Measurements from ENCODE around the gene CST7. TPM values are rescaled to one million over a fixed set of nuclear protein-coding genes. Genes with fewer than 3 reads are reported as not detected.

The CST7 gene
- total RNA-seq, 1 donor from 2014 or later = 0.66 TPM

GRCh38 chr20:24958506-24959385 is 9.7 kb downstream of the CST7 start:
- no peak for DNase-seq
- TF ChIP-seq CTCF (IDR thresholded peaks at IDR 0.05; ENCODE audit: borderline replicate concordance) = no peak
- Histone ChIP-seq H3K36me3 (peaks cover 35% of the 10 kb centered on the region), H3K9me3 (replicated peaks) (no peaks in the 10 kb centered on the region), H3K27ac (replicated peaks) (no peak overlapping the region), H3K27me3 (ENCODE audit: low read depth) (no peaks in the 10 kb centered on the region), H3K4me3 (no peak overlapping the region), H3K4me1 (peaks cover 10% of the 10 kb centered on the region)
- intact Hi-C loops (cut with micrococcal nuclease) = no loop called here

GRCh38 chr20:24959591-24960301 is 10.7 kb downstream of the CST7 start:
- no peak overlapping the region for H3K4me3 ChIP-seq
- no peaks in the 10 kb centered on the region for H3K27me3 ChIP-seq (ENCODE audit: low read depth)
- H3K27ac ChIP-seq (replicated peaks) = no peak overlapping the region
- TF ChIP-seq CTCF (IDR thresholded peaks at IDR 0.05; ENCODE audit: borderline replicate concordance) = no peak
- intact Hi-C loops (cut with micrococcal nuclease) = no loop called here
- H3K4me1 ChIP-seq = peaks cover 10% of the 10 kb centered on the region
- peaks cover 42% of the 10 kb centered on the region for H3K36me3 ChIP-seq
- no peaks in the 10 kb centered on the region for H3K9me3 ChIP-seq (replicated peaks)
- no peak for DNase-seq

- Histone ChIP-seq H3K27me3 (ENCODE audit: low read depth) (no peaks in the 10 kb centered on the region), H3K9me3 (replicated peaks) (no peaks in the 10 kb centered on the region), H3K27ac (replicated peaks) (no peak overlapping the region), H3K36me3 (peaks cover 48% of the 10 kb centered on the region), H3K4me1 (peaks cover 10% of the 10 kb centered on the region), H3K4me3 (no peak overlapping the region)
- intact Hi-C loops (cut with micrococcal nuclease) = no loop called here
- no peak for TF ChIP-seq CTCF (IDR thresholded peaks at IDR 0.05; ENCODE audit: borderline replicate concordance)
- no peak for DNase-seq
Measured at GRCh38 chr20:24960302-24960801, 11.3 kb downstream of the CST7 start.

GRCh38 chr20:24960861-24961260 is 11.8 kb downstream of the CST7 start:
- no peak for TF ChIP-seq CTCF (IDR thresholded peaks at IDR 0.05; ENCODE audit: borderline replicate concordance)
- peaks cover 52% of the 10 kb centered on the region for H3K36me3 ChIP-seq
- no peaks in the 10 kb centered on the region for H3K9me3 ChIP-seq (replicated peaks)
- H3K27me3 ChIP-seq (ENCODE audit: low read depth) = no peaks in the 10 kb centered on the region
- H3K27ac ChIP-seq (replicated peaks) = no peak overlapping the region
- DNase-seq = no peak
- intact Hi-C loops (cut with micrococcal nuclease) = no loop called here
- peaks cover 10% of the 10 kb centered on the region for H3K4me1 ChIP-seq
- H3K4me3 ChIP-seq = no peak overlapping the region

GRCh38 chr20:24961384-24962181 is 12.5 kb downstream of the CST7 start:
- no peak for DNase-seq
- Histone ChIP-seq H3K27ac (replicated peaks) (no peak overlapping the region), H3K4me1 (peaks cover 10% of the 10 kb centered on the region), H3K4me3 (no peak overlapping the region), H3K36me3 (peaks cover 60% of the 10 kb centered on the region), H3K27me3 (ENCODE audit: low read depth) (no peaks in the 10 kb centered on the region), H3K9me3 (replicated peaks) (no peaks in the 10 kb centered on the region)
- intact Hi-C loops (cut with micrococcal nuclease) = no loop called here
- no peak for TF ChIP-seq CTCF (IDR thresholded peaks at IDR 0.05; ENCODE audit: borderline replicate concordance)

All from left ventricle myocardium inferior (tissue), 1 donor.